ENCODE results near the gene INVS. TPM values are rescaled to one million over a fixed set of nuclear protein-coding genes. Genes with fewer than 3 reads are reported as not detected.
"Not testable (repeated sequence)": the region's sequence is repeated elsewhere in the genome, so short reads cannot be mapped to it uniquely, and the experiment has no call there.

Gene INVS
- total RNA-seq, 1 donor from 2014 or later = 24.0 TPM

DNA sequence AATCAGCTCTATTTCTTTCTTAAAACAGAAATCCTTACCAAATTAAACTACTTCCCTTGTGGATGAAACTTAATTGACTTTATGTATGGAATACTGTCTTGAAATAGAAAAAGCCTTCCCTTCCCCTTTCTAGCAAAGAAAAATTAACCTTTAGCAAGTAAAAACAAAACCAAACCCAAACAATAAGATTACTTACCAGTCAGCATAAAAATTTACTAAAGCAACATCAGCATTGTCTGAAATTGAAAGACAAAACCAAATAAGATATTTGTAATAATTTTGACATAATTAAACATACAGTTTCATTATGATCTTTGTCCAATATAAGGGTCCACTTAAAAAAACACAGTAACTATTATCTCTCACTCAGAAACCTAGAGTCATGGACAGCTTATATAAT is 41.4 kb upstream of the INVS start:
- TF ChIP-seq, protein P1, sequence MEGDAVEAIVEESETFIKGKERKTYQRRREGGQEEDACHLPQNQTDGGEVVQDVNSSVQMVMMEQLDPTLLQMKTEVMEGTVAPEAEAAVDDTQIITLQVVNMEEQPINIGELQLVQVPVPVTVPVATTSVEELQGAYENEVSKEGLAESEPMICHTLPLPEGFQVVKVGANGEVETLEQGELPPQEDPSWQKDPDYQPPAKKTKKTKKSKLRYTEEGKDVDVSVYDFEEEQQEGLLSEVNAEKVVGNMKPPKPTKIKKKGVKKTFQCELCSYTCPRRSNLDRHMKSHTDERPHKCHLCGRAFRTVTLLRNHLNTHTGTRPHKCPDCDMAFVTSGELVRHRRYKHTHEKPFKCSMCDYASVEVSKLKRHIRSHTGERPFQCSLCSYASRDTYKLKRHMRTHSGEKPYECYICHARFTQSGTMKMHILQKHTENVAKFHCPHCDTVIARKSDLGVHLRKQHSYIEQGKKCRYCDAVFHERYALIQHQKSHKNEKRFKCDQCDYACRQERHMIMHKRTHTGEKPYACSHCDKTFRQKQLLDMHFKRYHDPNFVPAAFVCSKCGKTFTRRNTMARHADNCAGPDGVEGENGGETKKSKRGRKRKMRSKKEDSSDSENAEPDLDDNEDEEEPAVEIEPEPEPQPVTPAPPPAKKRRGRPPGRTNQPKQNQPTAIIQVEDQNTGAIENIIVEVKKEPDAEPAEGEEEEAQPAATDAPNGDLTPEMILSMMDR (conservative IDR thresholded peaks at IDR 0.05) = no peak
- H3K27me3 Mint-ChIP-seq = no peaks in the 10 kb centered on the region
- no peak for DNase-seq (ENCODE audit: extremely low spot score, unreplicated experiment)
- no peak overlapping the region for H3K27ac Mint-ChIP-seq
- no peaks in the 10 kb centered on the region for H3K9me3 Mint-ChIP-seq
- no peaks in the 10 kb centered on the region for H3K4me1 Mint-ChIP-seq (ENCODE audit: unreplicated experiment)
- peaks cover 12% of the 10 kb centered on the region for H3K36me3 Mint-ChIP-seq
- no peak overlapping the region for H3K4me3 Mint-ChIP-seq

DNA sequence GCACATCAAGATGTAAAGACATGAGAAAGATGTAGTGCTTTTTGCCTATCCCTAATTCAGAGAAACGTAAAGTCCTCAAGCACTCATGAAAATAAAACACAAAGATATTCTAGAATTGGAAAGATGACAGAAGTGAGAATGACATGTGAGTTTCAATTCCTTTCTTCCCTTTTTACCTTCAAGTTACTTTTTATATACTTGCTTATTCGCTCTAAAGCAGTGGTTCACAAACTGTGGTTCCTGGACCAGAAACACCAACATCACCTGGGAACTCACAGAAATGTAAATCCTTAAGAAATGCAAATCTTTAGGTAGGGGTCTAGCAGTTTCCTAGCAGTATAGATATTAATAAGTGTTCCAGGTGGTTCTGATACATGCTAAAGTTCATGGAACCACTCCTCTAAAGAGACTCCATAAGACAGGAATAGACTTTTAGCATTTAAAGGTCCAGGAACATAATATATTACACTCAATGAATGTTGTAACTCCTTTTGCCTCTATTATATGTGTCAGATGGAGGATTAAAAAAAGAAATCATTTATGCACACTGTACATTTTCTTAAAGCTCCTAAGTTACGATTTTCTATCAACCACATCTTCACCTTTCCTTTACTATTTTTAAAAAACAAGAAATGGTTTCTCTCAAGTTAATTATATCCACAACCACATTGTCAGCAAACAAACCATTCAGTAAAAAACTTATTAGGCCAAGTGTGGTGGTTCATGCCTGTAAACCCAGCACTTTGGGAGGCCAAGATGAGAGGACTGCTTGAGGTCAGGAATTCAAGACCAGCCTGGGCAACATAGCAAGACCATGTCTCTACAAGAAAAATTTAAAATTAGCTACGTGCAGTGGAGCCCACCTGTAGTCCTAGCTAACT is 40.1 kb upstream of the INVS start:
- no peaks in the 10 kb centered on the region for H3K27me3 Mint-ChIP-seq
- no peaks in the 10 kb centered on the region for H3K4me1 Mint-ChIP-seq (ENCODE audit: unreplicated experiment)
- no peak for DNase-seq (ENCODE audit: extremely low spot score, unreplicated experiment)
- H3K9me3 Mint-ChIP-seq = no peaks in the 10 kb centered on the region
- peaks cover 12% of the 10 kb centered on the region for H3K36me3 Mint-ChIP-seq
- TF ChIP-seq, protein P1 (conservative IDR thresholded peaks at IDR 0.05) = no peak
- H3K27ac Mint-ChIP-seq = no peak overlapping the region
- no peak overlapping the region for H3K4me3 Mint-ChIP-seq

DNA sequence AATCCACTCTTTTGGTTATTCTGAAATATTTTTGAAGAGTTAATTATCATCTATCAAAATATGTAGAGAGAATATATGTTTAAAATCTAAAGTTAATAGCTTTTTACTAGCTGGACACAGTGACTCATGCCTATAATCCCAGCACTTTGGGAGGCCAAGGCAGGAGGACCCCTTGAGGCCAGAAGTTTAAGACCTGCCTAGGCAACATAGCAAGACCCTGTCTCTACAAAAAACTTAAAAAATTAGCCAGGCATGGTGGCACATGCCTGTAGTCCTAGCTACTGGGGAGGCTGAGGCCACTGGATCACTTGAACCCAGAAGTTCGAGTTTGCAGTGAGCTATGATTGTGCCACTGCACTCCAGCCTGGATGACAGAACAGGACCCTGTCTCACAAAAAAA is 36.4 kb upstream of the INVS start:
- H3K4me3 Mint-ChIP-seq; DNase-seq (ENCODE audit: extremely low spot score, unreplicated experiment); H3K9me3 Mint-ChIP-seq; H3K27me3 Mint-ChIP-seq; H3K27ac Mint-ChIP-seq; H3K4me1 Mint-ChIP-seq (ENCODE audit: unreplicated experiment): not testable (repeated sequence)
- H3K36me3 Mint-ChIP-seq = peaks cover 12% of the 10 kb centered on the region

DNA sequence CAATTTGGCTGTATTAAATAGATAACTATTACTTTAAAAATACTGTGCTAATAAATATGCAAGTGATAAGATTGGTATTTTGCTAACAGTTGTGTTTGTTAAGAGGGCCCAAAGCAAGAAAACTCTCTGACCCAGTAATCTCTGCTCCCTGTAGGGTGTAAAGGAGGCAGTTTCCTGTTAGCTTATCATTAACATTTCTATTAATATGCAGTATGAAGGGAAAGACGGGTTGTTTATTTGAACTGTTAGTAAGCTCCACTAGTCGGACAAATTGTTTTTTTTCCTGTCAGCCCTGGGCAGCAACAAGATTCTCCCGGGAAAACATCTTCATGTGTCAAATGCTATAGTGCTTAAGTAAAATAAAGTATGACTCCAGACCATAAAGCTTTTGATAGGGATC is 35.9 kb upstream of the INVS start:
- Mint-ChIP-seq H3K4me3 (no peak overlapping the region), H3K27ac (no peak overlapping the region), H3K36me3 (peaks cover 12% of the 10 kb centered on the region), H3K4me1 (ENCODE audit: unreplicated experiment) (no peaks in the 10 kb centered on the region), H3K27me3 (no peaks in the 10 kb centered on the region), H3K9me3 (no peaks in the 10 kb centered on the region)
- DNase-seq (ENCODE audit: extremely low spot score, unreplicated experiment) = no peak
- TF ChIP-seq, protein P1 (conservative IDR thresholded peaks at IDR 0.05) = no peak

DNA sequence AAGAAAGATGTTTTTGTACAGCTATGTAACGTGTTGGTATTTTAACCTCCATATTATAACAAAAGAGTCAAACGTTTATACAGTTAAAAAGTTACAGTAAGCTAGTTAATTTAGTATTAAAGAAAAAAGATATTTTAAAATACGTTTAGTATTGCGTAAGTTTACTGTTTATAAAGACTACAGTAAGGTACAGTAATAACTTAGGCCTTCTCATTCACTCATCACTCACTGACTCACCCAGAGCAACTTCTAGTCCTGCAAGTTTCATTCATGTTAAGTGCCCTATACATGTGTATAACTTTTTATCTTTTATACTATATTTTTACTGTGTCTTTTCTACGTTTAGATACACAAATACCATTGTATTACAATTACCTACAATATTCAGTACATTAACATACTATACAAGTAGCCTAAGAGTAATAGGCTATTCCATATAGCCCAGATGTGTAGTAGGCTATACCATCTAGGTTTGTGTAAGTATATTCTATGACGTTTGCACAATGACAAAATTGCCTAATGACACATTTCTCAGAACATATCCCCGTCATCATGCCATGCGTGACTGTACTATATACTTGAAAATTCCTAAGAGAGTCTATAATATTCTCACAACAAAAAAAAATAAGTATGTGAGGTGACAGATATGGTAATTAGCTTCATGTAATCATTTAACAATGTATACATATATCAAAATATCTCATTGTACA is 34.0 kb upstream of the INVS start:
- no peak overlapping the region for H3K4me3 Mint-ChIP-seq
- TF ChIP-seq, protein P1 (conservative IDR thresholded peaks at IDR 0.05) = no peak
- H3K9me3 Mint-ChIP-seq = no peaks in the 10 kb centered on the region
- H3K4me1 Mint-ChIP-seq (ENCODE audit: unreplicated experiment) = no peaks in the 10 kb centered on the region
- no peak for DNase-seq (ENCODE audit: extremely low spot score, unreplicated experiment)
- peaks cover 7% of the 10 kb centered on the region for H3K36me3 Mint-ChIP-seq
- H3K27ac Mint-ChIP-seq = no peak overlapping the region
- H3K27me3 Mint-ChIP-seq = no peaks in the 10 kb centered on the region

DNA sequence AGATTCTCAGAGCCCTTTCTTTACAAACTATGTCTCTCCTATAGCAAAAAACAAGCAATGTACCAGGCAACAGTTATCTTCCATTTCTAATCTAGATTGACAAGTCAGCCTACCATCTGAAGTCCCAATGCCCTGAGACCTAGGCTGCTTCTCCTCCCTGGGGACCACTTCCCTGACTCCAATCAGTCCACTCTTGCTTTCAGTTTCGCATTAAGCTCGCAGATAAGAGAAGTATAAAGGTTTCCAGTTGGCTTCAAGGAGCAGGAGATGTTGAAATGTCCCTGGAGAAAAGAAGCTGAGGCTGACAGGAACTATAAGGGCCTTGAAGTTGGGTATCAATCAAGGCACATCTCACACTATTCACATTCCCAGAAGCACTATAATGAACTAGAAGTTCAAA is 32.5 kb upstream of the INVS start:
- H3K9me3 Mint-ChIP-seq = no peaks in the 10 kb centered on the region
- no peak overlapping the region for H3K4me3 Mint-ChIP-seq
- peaks cover 7% of the 10 kb centered on the region for H3K36me3 Mint-ChIP-seq
- DNase-seq (ENCODE audit: extremely low spot score, unreplicated experiment) = no peak
- TF ChIP-seq, protein P1 (conservative IDR thresholded peaks at IDR 0.05) = no peak
- peaks cover 5% of the 10 kb centered on the region for H3K4me1 Mint-ChIP-seq (ENCODE audit: unreplicated experiment)
- no peaks in the 10 kb centered on the region for H3K27me3 Mint-ChIP-seq
- no peak overlapping the region for H3K27ac Mint-ChIP-seq

DNA sequence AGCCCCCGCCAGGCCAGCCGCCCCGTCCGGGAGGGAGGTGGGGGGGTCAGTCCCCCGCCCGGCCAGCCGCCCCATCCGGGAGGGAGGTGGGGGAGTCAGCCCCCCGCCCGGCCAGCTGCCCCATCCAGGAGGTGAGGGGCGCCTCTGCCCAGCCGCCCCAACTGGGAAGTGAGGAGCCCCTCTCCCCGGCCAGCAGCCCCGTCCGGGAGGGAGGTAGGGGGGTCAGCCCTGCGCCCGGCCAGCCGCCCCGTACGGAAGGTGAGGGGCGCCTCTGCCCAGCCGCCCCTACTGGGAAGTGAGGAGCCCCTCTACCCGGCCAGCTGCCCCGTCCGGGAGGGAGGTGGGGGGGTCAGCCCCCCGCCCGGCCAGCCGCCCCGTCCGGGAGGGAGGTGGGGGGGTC is 31.1 kb upstream of the INVS start:
- H3K4me3 Mint-ChIP-seq; H3K36me3 Mint-ChIP-seq; H3K27me3 Mint-ChIP-seq; DNase-seq (ENCODE audit: extremely low spot score, unreplicated experiment); H3K27ac Mint-ChIP-seq; H3K9me3 Mint-ChIP-seq; H3K4me1 Mint-ChIP-seq (ENCODE audit: unreplicated experiment): not testable (repeated sequence)

DNA sequence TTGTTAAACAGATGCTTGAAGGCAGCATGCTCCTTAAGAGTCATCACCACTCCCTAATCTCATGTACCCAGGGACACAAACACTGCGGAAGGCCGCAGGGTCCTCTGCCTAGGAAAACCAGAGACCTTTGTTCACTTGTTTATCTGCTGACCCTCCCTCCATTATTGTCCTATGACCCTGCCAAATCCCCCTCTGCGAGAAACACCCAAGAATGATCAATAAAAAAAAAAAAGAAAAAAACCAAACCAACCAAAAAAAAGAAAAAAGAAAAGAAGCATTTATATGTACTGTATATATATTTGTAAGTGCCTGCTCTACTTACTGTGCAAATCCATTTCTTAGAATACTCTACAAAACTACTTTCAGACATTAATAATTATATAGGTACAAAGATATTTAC is 30.0 kb upstream of the INVS start:
- DNase-seq (ENCODE audit: extremely low spot score, unreplicated experiment); H3K27me3 Mint-ChIP-seq; H3K27ac Mint-ChIP-seq; H3K4me3 Mint-ChIP-seq; H3K9me3 Mint-ChIP-seq: not testable (repeated sequence)
- peaks cover 11% of the 10 kb centered on the region for H3K36me3 Mint-ChIP-seq
- H3K4me1 Mint-ChIP-seq (ENCODE audit: unreplicated experiment) = peaks cover 14% of the 10 kb centered on the region

Data from type B pancreatic cell (in vitro differentiated cells).